Measurements from ENCODE around the gene MAP4K2. TPM values are rescaled to one million over a fixed set of nuclear protein-coding genes. Genes with fewer than 3 reads are reported as not detected.

The MAP4K2 gene
- total RNA-seq, 5 donors from 2014 or later (not counting 1 experiment from before 2014, with no cell fraction given), result 80.9 to 131 (median 102) TPM

DNA sequence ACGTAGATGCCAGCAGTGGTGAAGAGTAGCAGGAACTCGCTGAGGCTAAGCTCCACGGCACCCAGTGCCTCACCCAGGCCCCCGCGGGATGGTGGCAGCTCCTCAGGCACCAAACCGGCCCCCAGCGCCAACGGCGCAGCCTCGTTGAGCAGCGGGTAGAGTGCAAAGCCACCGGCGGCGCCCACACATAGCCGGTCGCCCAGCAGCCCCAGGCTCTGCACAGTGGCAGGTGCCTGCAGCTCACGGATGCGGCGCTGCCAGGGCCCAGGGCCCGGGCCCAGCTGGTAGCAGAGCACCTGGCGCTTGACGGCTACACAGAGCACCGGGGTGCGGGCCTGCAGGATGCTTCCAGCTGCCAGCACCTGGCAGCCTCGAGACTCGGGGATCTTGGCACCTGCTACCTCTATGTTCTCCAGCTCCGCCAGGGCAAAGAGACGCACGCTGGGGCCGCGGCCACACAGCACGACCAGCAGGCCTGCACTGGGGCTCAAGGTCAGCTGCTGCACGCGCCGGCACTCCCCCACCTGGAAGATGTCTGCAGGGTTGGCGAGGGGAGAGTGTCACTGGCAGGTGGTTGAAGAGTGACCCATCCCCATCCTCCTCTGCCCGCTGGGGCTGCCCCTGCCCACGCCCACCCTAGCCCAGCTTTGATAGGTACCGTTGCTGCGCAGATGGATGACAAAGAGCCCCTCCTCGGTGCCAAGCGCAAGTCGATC lies 26.7 kb upstream of the MAP4K2 start:
- DNase-seq (no peak), ATAC-seq (replicated peaks in 1 of 4) (no peak)
- WGBS (ENCODE audit: insufficient coverage), result 95% methylated on average over 32 of the region's 43 CpGs
- peaks cover 27% of the 10 kb centered on the region for H3K36me3 Mint-ChIP-seq
- Histone ChIP-seq H3K27me3 (replicated peaks in 1 of 2; ENCODE audit: control insufficient read depth in 2 of 2, extremely low read depth in 1 of 2, insufficient read depth in 2 of 2, low read length in 1 of 2) (no peaks in the 10 kb centered on the region), H3K4me3 (ENCODE audit: control insufficient read depth in 1 of 2, extremely low read depth in 1 of 2, low read length in 1 of 2) (no peak overlapping the region), H3K9me3 (no peaks in the 10 kb centered on the region), H3K4me1 (ENCODE audit: control insufficient read depth in 1 of 2, extremely low read depth in 1 of 2, insufficient read depth in 2 of 2, low read length in 2 of 2) (no peaks in the 10 kb centered on the region), H3K36me3 (ENCODE audit: control insufficient read depth in 2 of 2, extremely low read depth in 1 of 2, insufficient read depth in 1 of 2, low read length in 1 of 2) (peaks cover 5 to 35% of the 10 kb centered on the region in 2 donors), H3K27ac (ENCODE audit: low read length) (no peak overlapping the region)
- ChIA-PET POLR2A (no interaction called here), CTCF (interaction anchor here in 1 of 2 donors (0.5 kb wide), 1 partner anchor 46 kb away, joined by 5 read pairs; no protein-coding TSS in a partner anchor)
- no peaks in the 10 kb centered on the region for H3K9me3 Mint-ChIP-seq
- no peak overlapping the region for H3K4me3 Mint-ChIP-seq
- H3K27ac Mint-ChIP-seq, result no peak overlapping the region
- no peaks in the 10 kb centered on the region for H3K4me1 Mint-ChIP-seq
- H3K27me3 Mint-ChIP-seq, result no peaks in the 10 kb centered on the region

DNA sequence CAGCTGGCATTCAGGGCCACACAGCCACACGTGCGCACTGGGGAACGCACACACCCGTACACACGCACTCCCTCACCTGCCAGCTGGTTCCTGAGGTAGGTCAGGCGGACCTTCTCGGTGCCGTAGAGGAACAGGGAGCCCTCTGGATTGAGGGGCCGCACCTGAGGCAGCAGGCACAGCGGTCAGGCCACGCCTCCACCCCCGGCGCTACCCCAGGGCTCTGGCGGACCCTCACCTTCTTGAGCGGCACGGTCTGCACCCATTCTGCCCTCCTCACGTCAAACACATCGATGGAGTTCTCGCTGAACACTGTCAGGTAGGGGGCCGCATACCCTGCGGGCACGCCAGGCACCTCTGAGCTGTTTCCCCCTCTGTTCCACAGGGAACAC lies 24.4 kb upstream of the MAP4K2 start:
- DNase-seq, result no peak
- Mint-ChIP-seq H3K27ac (no peak overlapping the region), H3K36me3 (peaks cover 27% of the 10 kb centered on the region), H3K9me3 (no peaks in the 10 kb centered on the region), H3K4me1 (no peaks in the 10 kb centered on the region), H3K27me3 (no peaks in the 10 kb centered on the region), H3K4me3 (no peak overlapping the region)
- Histone ChIP-seq H3K27me3 (replicated peaks in 1 of 2; ENCODE audit: control insufficient read depth in 2 of 2, extremely low read depth in 1 of 2, insufficient read depth in 2 of 2, low read length in 1 of 2) (no peaks in the 10 kb centered on the region), H3K4me3 (ENCODE audit: control insufficient read depth in 1 of 2, extremely low read depth in 1 of 2, low read length in 1 of 2) (no peak overlapping the region), H3K36me3 (ENCODE audit: control insufficient read depth in 2 of 2, extremely low read depth in 1 of 2, insufficient read depth in 1 of 2, low read length in 1 of 2) (peaks cover 5 to 33% of the 10 kb centered on the region in 2 donors), H3K9me3 (no peaks in the 10 kb centered on the region), H3K4me1 (ENCODE audit: control insufficient read depth in 1 of 2, extremely low read depth in 1 of 2, insufficient read depth in 2 of 2, low read length in 2 of 2) (no peaks in the 10 kb centered on the region), H3K27ac (ENCODE audit: low read length) (no peak overlapping the region)
- ATAC-seq (replicated peaks in 1 of 4), result no peak
- POLR2A ChIA-PET, result no interaction called here
- CTCF ChIA-PET, result no interaction called here
- 94% methylated on average over 22 of the region's 22 CpGs for whole genome bisulfite sequencing (ENCODE audit: insufficient coverage)

DNA sequence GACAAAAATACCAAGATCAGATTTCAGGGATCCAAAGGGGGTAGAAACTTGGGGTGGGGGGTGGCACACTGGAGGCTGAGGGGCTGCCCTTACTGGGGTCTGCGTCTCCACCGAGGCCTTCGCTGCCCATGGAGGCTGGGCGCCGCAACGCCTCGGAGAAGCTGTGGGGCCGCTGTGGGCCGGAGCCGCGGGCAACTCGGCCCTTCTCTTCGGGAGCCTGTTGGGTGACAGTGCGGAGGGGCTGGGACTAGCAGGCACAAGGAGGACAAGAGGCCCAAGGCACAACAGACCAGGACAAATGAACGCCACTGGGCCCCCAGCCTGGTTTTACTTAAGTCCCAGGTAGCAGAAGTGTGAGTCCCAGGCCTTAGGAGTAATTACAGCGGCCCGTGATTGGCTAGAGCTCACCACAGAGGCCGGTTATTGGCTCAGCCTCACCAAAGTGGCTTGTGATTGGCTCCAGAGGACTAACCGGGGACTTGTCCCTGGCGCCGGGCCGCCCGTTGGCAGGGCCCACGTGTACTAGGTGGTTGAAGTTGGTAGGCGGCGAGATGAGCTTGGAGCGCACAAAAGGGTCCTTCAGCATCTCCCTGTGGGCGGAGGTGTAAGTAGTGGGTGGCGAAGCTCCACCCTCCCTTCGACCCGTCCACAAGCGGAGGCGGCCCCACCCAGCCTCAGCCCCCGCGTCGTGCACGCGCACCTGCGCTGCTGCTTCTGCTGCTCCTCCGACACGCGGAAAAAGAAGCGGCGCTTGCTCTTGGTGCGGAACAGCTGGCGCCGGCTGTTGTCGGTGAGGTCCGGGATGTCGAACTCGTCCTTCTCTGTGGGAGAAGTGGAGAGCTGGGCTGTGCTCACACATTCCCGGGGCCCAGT lies 23.8 kb upstream of the MAP4K2 start:
- 92% methylated on average over 47 of the region's 52 CpGs for WGBS (ENCODE audit: insufficient coverage)
- DNase-seq (no peak), ATAC-seq (replicated peaks in 1 of 4) (no peak)
- H3K27me3 Mint-ChIP-seq, result no peaks in the 10 kb centered on the region
- H3K36me3 ChIP-seq (ENCODE audit: control insufficient read depth in 2 of 2, extremely low read depth in 1 of 2, insufficient read depth in 1 of 2, low read length in 1 of 2), result peaks cover 5 to 33% of the 10 kb centered on the region in 2 donors
- no peaks in the 10 kb centered on the region for H3K4me1 ChIP-seq (ENCODE audit: control insufficient read depth in 1 of 2, extremely low read depth in 1 of 2, insufficient read depth in 2 of 2, low read length in 2 of 2)
- no peaks in the 10 kb centered on the region for H3K4me1 Mint-ChIP-seq
- no peaks in the 10 kb centered on the region for H3K27me3 ChIP-seq (replicated peaks in 1 of 2; ENCODE audit: control insufficient read depth in 2 of 2, extremely low read depth in 1 of 2, insufficient read depth in 2 of 2, low read length in 1 of 2)
- no peak overlapping the region for H3K4me3 ChIP-seq (ENCODE audit: control insufficient read depth in 1 of 2, extremely low read depth in 1 of 2, low read length in 1 of 2)
- no peak overlapping the region for H3K27ac ChIP-seq (ENCODE audit: low read length)
- peaks cover 22% of the 10 kb centered on the region for H3K36me3 Mint-ChIP-seq
- H3K27ac Mint-ChIP-seq, result no peak overlapping the region
- H3K9me3 ChIP-seq, result no peaks in the 10 kb centered on the region
- ChIA-PET POLR2A (no interaction called here), CTCF (no interaction called here)
- H3K4me3 Mint-ChIP-seq, result no peak overlapping the region
- no peaks in the 10 kb centered on the region for H3K9me3 Mint-ChIP-seq

DNA sequence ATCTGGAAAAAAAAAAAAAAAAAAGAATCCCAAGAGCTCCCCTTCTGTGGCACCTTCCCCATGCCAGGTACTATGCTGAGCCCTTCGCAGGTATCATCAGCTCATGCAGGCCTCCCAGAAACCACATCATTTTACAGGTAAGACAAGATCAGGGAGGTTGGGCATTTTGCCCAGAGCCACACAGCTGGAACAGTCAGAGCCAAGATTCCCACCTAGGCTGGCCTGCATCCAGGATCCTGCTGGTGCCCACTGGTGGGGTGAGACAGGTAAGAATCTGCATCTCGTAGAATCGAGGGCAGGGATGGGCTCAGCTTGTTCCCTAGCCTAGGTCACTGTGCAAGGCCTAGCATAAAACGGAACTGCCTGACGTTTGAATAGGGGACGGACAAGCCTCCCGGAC lies 23.0 kb upstream of the MAP4K2 start:
- H3K4me1 Mint-ChIP-seq, result no peaks in the 10 kb centered on the region
- no peak overlapping the region for H3K4me3 ChIP-seq (ENCODE audit: control insufficient read depth in 1 of 2, extremely low read depth in 1 of 2, low read length in 1 of 2)
- H3K27me3 ChIP-seq (replicated peaks in 1 of 2; ENCODE audit: control insufficient read depth in 2 of 2, extremely low read depth in 1 of 2, insufficient read depth in 2 of 2, low read length in 1 of 2), result no peaks in the 10 kb centered on the region
- no peak overlapping the region for H3K27ac Mint-ChIP-seq
- ChIA-PET POLR2A (interaction anchor here in 1 of 2 donors (0.5 kb wide), 1 partner anchor 1411 kb away, joined by 3 read pairs; no protein-coding TSS in a partner anchor), CTCF (no interaction called here)
- no peaks in the 10 kb centered on the region for H3K27me3 Mint-ChIP-seq
- 88% methylated on average over 6 of the region's 7 CpGs for WGBS (ENCODE audit: insufficient coverage)
- H3K4me3 Mint-ChIP-seq, result no peak overlapping the region
- DNase-seq, result no peak
- H3K36me3 Mint-ChIP-seq, result peaks cover 20% of the 10 kb centered on the region
- no peaks in the 10 kb centered on the region for H3K9me3 ChIP-seq
- H3K36me3 ChIP-seq (ENCODE audit: control insufficient read depth in 2 of 2, extremely low read depth in 1 of 2, insufficient read depth in 1 of 2, low read length in 1 of 2), result peaks cover 5 to 27% of the 10 kb centered on the region in 2 donors
- H3K27ac ChIP-seq (ENCODE audit: low read length), result no peak overlapping the region
- no peak for ATAC-seq (replicated peaks in 1 of 4)
- H3K9me3 Mint-ChIP-seq, result no peaks in the 10 kb centered on the region
- H3K4me1 ChIP-seq (ENCODE audit: control insufficient read depth in 1 of 2, extremely low read depth in 1 of 2, insufficient read depth in 2 of 2, low read length in 2 of 2), result no peaks in the 10 kb centered on the region

DNA sequence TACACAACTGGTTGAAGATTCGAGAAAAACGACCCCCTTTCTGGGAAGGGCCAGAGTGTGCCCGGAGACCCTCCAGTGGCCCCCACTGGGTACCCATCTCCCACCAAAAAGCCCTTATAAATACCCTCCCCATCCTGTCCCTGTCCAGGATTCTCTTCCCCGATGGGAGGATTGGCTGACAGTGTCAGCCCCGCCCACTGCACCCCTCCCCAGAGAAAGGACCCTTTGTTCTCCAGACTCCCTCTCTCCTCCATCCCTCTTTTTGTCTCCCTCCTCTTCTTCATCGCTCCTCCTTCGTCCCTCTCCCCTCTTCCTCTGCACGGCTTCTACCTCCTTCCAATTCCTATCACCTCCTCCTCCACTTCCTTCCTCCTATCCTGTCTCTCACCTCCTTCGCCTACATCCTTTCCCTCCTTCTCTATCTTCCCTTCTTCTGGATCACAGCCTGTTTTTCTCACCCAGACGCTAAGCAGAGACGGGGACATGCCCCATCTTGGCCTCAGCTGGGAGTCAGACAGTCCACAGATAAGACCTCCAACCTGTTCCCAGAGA lies 20.6 kb upstream of the MAP4K2 start:
- H3K27me3 ChIP-seq (replicated peaks in 1 of 2; ENCODE audit: control insufficient read depth in 2 of 2, extremely low read depth in 1 of 2, insufficient read depth in 2 of 2, low read length in 1 of 2), result no peaks in the 10 kb centered on the region
- H3K4me1 ChIP-seq (ENCODE audit: control insufficient read depth in 1 of 2, extremely low read depth in 1 of 2, insufficient read depth in 2 of 2, low read length in 2 of 2), result no peaks in the 10 kb centered on the region
- CTCF ChIA-PET, result no interaction called here
- ATAC-seq (replicated peaks in 1 of 4) (no peak), DNase-seq (no peak)
- no peaks in the 10 kb centered on the region for H3K9me3 ChIP-seq
- H3K4me1 Mint-ChIP-seq, result no peaks in the 10 kb centered on the region
- H3K4me3 ChIP-seq (ENCODE audit: control insufficient read depth in 1 of 2, extremely low read depth in 1 of 2, low read length in 1 of 2), result no peak overlapping the region
- H3K36me3 ChIP-seq (ENCODE audit: control insufficient read depth in 2 of 2, extremely low read depth in 1 of 2, insufficient read depth in 1 of 2, low read length in 1 of 2), result peaks cover 5 to 18% of the 10 kb centered on the region in 2 donors
- no peak overlapping the region for H3K27ac ChIP-seq (ENCODE audit: low read length)
- H3K4me3 Mint-ChIP-seq, result no peak overlapping the region
- H3K27ac Mint-ChIP-seq, result no peak overlapping the region
- no peaks in the 10 kb centered on the region for H3K9me3 Mint-ChIP-seq
- peaks cover 20% of the 10 kb centered on the region for H3K36me3 Mint-ChIP-seq
- no peaks in the 10 kb centered on the region for H3K27me3 Mint-ChIP-seq
- WGBS (ENCODE audit: insufficient coverage), result 71% methylated on average over 10 of the region's 11 CpGs
- POLR2A ChIA-PET, result no interaction called here

DNA sequence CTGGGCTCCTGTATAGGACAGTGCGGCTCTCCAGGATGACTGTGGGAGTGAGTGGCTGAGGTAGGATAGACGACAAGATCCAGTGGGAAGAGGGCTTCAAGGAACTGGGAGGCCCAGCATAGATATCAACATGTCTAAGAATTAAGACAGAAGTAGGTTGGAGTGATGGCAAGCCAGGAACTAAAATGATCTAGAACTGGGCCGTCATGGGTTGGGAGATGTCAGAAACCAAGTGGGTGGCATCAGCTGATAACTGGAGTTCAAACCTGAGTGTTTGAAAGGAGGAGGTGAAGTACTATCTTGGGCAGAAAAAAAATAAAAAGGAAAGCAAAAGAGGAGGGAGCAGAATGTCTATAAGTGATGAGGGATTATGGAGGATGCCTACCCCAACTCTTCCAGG lies 14.5 kb upstream of the MAP4K2 start:
- Mint-ChIP-seq H3K4me3 (no peak overlapping the region), H3K27me3 (no peaks in the 10 kb centered on the region), H3K9me3 (no peaks in the 10 kb centered on the region), H3K4me1 (no peaks in the 10 kb centered on the region), H3K36me3 (no peaks in the 10 kb centered on the region), H3K27ac (no peak overlapping the region)
- ATAC-seq (replicated peaks in 1 of 4) (no peak), DNase-seq (no peak)
- H3K36me3 ChIP-seq (ENCODE audit: control insufficient read depth in 2 of 2, extremely low read depth in 1 of 2, insufficient read depth in 1 of 2, low read length in 1 of 2), result no peaks in the 10 kb centered on the region
- no peaks in the 10 kb centered on the region for H3K9me3 ChIP-seq
- no peaks in the 10 kb centered on the region for H3K4me1 ChIP-seq (ENCODE audit: control insufficient read depth in 1 of 2, extremely low read depth in 1 of 2, insufficient read depth in 2 of 2, low read length in 2 of 2)
- ChIA-PET POLR2A (interaction anchor here in 1 of 2 donors (0.6 kb wide), 1 partner anchor 1843 kb away, joined by 10 read pairs; no protein-coding TSS in a partner anchor), CTCF (no interaction called here)
- H3K27me3 ChIP-seq (replicated peaks in 1 of 2; ENCODE audit: control insufficient read depth in 2 of 2, extremely low read depth in 1 of 2, insufficient read depth in 2 of 2, low read length in 1 of 2), result no peaks in the 10 kb centered on the region
- H3K4me3 ChIP-seq (ENCODE audit: control insufficient read depth in 1 of 2, extremely low read depth in 1 of 2, low read length in 1 of 2), result no peak overlapping the region
- WGBS (ENCODE audit: insufficient coverage), result 86% methylated on average over 3 of the region's 3 CpGs
- no peak overlapping the region for H3K27ac ChIP-seq (ENCODE audit: low read length)

Measured in T-cell (primary cell).